Nephron (organoid): ENCODE measurements around the gene NAT10.
"Not testable (repeated sequence)": the region's sequence is repeated elsewhere in the genome, so short reads cannot be mapped to it uniquely, and the experiment has no call there.

Source experiments
- H3K27ac Mint-ChIP-seq, 3 experiments: 2 replicates each; pipeline ENCODE4 v1.8.0; 2020; ENCODE audit warnings: mixed read lengths in 3 of 3, mild to moderate bottlenecking in 2 of 3, moderate library complexity in 1 of 3
- H3K27me3 Mint-ChIP-seq: 2 replicates; pipeline ENCODE4 v1.8.0; 2021; ENCODE audit warnings: low read depth, mild to moderate bottlenecking, moderate library complexity, mixed read lengths
- H3K36me3 Mint-ChIP-seq: 2 replicates; pipeline ENCODE4 v1.8.0; 2020; ENCODE audit warnings: low read depth, mixed read lengths
- H3K4me1 Mint-ChIP-seq: 2 replicates; pipeline ENCODE4 v1.8.0; 2020; ENCODE audit warnings: mixed read lengths
- H3K4me3 Mint-ChIP-seq, 3 experiments: 2 replicates each; pipeline ENCODE4 v1.8.0; 2020; ENCODE audit warnings: mild to moderate bottlenecking in 3 of 3, mixed read lengths in 3 of 3, moderate library complexity in 2 of 3
- H3K9me3 Mint-ChIP-seq: 2 replicates; pipeline ENCODE4 v1.8.0; 2020; ENCODE audit warnings: mixed read lengths
- CTCF ChIP-seq, 3 experiments: fragments of 200-600 bp; sonication (generic); IDR thresholded peaks; one replicate each; pipeline ENCODE4 v1.5.0; 2021; ENCODE audit warnings: antibody characterized with exemption in 3 of 3; ENCODE audit not compliant: unreplicated experiment in 3 of 3

Gene NAT10

GRCh38 chr11:34067383-34068065 lies 37.9 kb upstream of the NAT10 start:
- H3K27ac Mint-ChIP-seq: no peak overlapping the region
- H3K4me1 Mint-ChIP-seq: peaks cover 24% of the 10 kb centered on the region
- TF ChIP-seq CTCF (IDR thresholded peaks at IDR 0.05; ENCODE audit: unreplicated experiment in 3 of 3): no peak
- H3K36me3 Mint-ChIP-seq: peaks cover 60% of the 10 kb centered on the region
- no peaks in the 10 kb centered on the region for H3K9me3 Mint-ChIP-seq
- H3K4me3 Mint-ChIP-seq: no peak overlapping the region
- no peaks in the 10 kb centered on the region for H3K27me3 Mint-ChIP-seq

GRCh38 chr11:34068111-34068510 lies 37.3 kb upstream of the NAT10 start:
- H3K9me3 Mint-ChIP-seq: no peaks in the 10 kb centered on the region
- no peaks in the 10 kb centered on the region for H3K27me3 Mint-ChIP-seq
- no peak overlapping the region for H3K4me3 Mint-ChIP-seq
- TF ChIP-seq CTCF (IDR thresholded peaks at IDR 0.05; ENCODE audit: unreplicated experiment in 3 of 3): no peak
- H3K27ac Mint-ChIP-seq: no peak overlapping the region
- peaks cover 59% of the 10 kb centered on the region for H3K36me3 Mint-ChIP-seq
- H3K4me1 Mint-ChIP-seq: peaks cover 19% of the 10 kb centered on the region

GRCh38 chr11:34071306-34071705 lies 34.1 kb upstream of the NAT10 start:
- not testable (repeated sequence) for H3K9me3 Mint-ChIP-seq, H3K4me1 Mint-ChIP-seq, H3K4me3 Mint-ChIP-seq, H3K27ac Mint-ChIP-seq, H3K27me3 Mint-ChIP-seq
- H3K36me3 Mint-ChIP-seq: peaks cover 66% of the 10 kb centered on the region

GRCh38 chr11:34072041-34072440 lies 33.4 kb upstream of the NAT10 start:
- H3K27ac Mint-ChIP-seq: no peak overlapping the region
- TF ChIP-seq CTCF (IDR thresholded peaks at IDR 0.05; ENCODE audit: unreplicated experiment in 3 of 3): no peak
- no peaks in the 10 kb centered on the region for H3K27me3 Mint-ChIP-seq
- H3K36me3 Mint-ChIP-seq: peaks cover 65% of the 10 kb centered on the region
- no peak overlapping the region for H3K4me3 Mint-ChIP-seq
- peaks cover 8% of the 10 kb centered on the region for H3K4me1 Mint-ChIP-seq
- H3K9me3 Mint-ChIP-seq: no peaks in the 10 kb centered on the region

GRCh38 chr11:34072832-34073231 lies 32.6 kb upstream of the NAT10 start:
- Mint-ChIP-seq H3K4me1 (peaks cover 5% of the 10 kb centered on the region), H3K27me3 (no peaks in the 10 kb centered on the region), H3K27ac (no peak overlapping the region), H3K9me3 (no peaks in the 10 kb centered on the region), H3K4me3 (no peak overlapping the region), H3K36me3 (peaks cover 70% of the 10 kb centered on the region)
- TF ChIP-seq CTCF (IDR thresholded peaks at IDR 0.05; ENCODE audit: unreplicated experiment in 3 of 3): no peak

GRCh38 chr11:34074391-34074790 lies 31.0 kb upstream of the NAT10 start:
- H3K27ac Mint-ChIP-seq: no peak overlapping the region
- H3K27me3 Mint-ChIP-seq: no peaks in the 10 kb centered on the region
- no peaks in the 10 kb centered on the region for H3K9me3 Mint-ChIP-seq
- no peak overlapping the region for H3K4me3 Mint-ChIP-seq
- H3K36me3 Mint-ChIP-seq: peaks cover 77% of the 10 kb centered on the region
- H3K4me1 Mint-ChIP-seq: no peaks in the 10 kb centered on the region
- no peak for TF ChIP-seq CTCF (IDR thresholded peaks at IDR 0.05; ENCODE audit: unreplicated experiment in 3 of 3)
